HFFc6 (cell line): ENCODE results near the gene HSD17B1. TPM values are rescaled to one million over a fixed set of nuclear protein-coding genes. Genes with fewer than 3 reads are reported as not detected.
A peak's percentile ranks its signal among the peaks of the same experiment; 100 is the strongest.

Experiments
- DNase-seq: peaks from one replicate; pipeline ENCODE4 v3.0.0-alpha.2; 2018
- H3K27ac Mint-ChIP-seq: 2 replicates; pipeline ENCODE4 v1.8.0; 2020; ENCODE audit warnings: mild to moderate bottlenecking, mixed read lengths
- H3K27me3 Mint-ChIP-seq: 2 replicates; pipeline ENCODE4 v1.8.0; 2021; ENCODE audit warnings: mild to moderate bottlenecking, moderate library complexity, mixed read lengths; ENCODE audit not compliant: insufficient read depth
- H3K36me3 Mint-ChIP-seq: 2 replicates; pipeline ENCODE4 v1.8.0; 2021; ENCODE audit warnings: low read depth, mixed read lengths
- H3K4me1 Mint-ChIP-seq: 2 replicates; pipeline ENCODE4 v1.8.0; 2020; ENCODE audit warnings: low read depth, mixed read lengths
- H3K4me3 Mint-ChIP-seq: 2 replicates; pipeline ENCODE4 v1.8.0; 2020; ENCODE audit warnings: mild to moderate bottlenecking, moderate library complexity, mixed read lengths
- H3K9me3 Mint-ChIP-seq: 2 replicates; pipeline ENCODE4 v1.8.0; 2020; ENCODE audit warnings: mild to moderate bottlenecking, mixed read lengths
- CTCF ChIP-seq: fragments of 200-600 bp; sonication (generic); IDR thresholded peaks from 2 replicates; pipeline ENCODE4 v1.5.0; 2021; ENCODE audit warnings: antibody characterized with exemption, mild to moderate bottlenecking
- total RNA-seq, 6 experiments: library from RNA; stranded (reverse); fragmentation: NEBNext Ultra II Directional; extraction: Animal tissue kit (Norgen Biotek cat#: 25700); gene quantifications; 2 replicates in 1 of 6; 3 replicates in 5 of 6; pipeline ENCODE4 v1.2.3, GENCODE V29; 2021

Gene HSD17B1
- total RNA-seq, 6 experiments from 2014 or later, result 0.66 to 1.5 (median 1.1) TPM

GRCh38 chr17:42526031-42526444, 26.7 kb upstream of the HSD17B1 start:
- Mint-ChIP-seq H3K36me3 (peaks cover 16% of the 10 kb centered on the region), H3K27me3 (no peaks in the 10 kb centered on the region), H3K9me3 (no peaks in the 10 kb centered on the region), H3K4me3 (no peak overlapping the region; the same call in 1 of the 2 replicates), H3K4me1 (peaks cover 74% of the 10 kb centered on the region), H3K27ac (peak overlapping the region; percentile 87)
- TF ChIP-seq CTCF, result no peak
- DNase-seq, result peak; percentile 58

- Mint-ChIP-seq H3K4me1 (peaks cover 62% of the 10 kb centered on the region), H3K27ac (no peak overlapping the region), H3K4me3 (no peak overlapping the region), H3K9me3 (no peaks in the 10 kb centered on the region), H3K27me3 (no peaks in the 10 kb centered on the region), H3K36me3 (peaks cover 5% of the 10 kb centered on the region)
- DNase-seq, result no peak
- no peak for TF ChIP-seq CTCF
These were observed 24.8 kb upstream of the HSD17B1 start for GRCh38 chr17:42527932-42528331.

GRCh38 chr17:42529061-42529460, 23.7 kb upstream of the HSD17B1 start:
- Mint-ChIP-seq H3K27ac (no peak overlapping the region), H3K4me3 (no peak overlapping the region), H3K36me3 (no peaks in the 10 kb centered on the region; the same call in 1 of the 2 replicates), H3K9me3 (no peaks in the 10 kb centered on the region), H3K4me1 (peaks cover 54% of the 10 kb centered on the region), H3K27me3 (no peaks in the 10 kb centered on the region)
- no peak for TF ChIP-seq CTCF
- DNase-seq, result no peak

- Mint-ChIP-seq H3K27me3 (no peaks in the 10 kb centered on the region), H3K36me3 (no peaks in the 10 kb centered on the region), H3K27ac (no peak overlapping the region), H3K9me3 (no peaks in the 10 kb centered on the region), H3K4me3 (no peak overlapping the region), H3K4me1 (peaks cover 42% of the 10 kb centered on the region)
- no peak for DNase-seq
- TF ChIP-seq CTCF, result no peak
These were observed 21.7 kb upstream of the HSD17B1 start for GRCh38 chr17:42530952-42531454.

GRCh38 chr17:42531455-42532354, 21.0 kb upstream of the HSD17B1 start:
- peak; percentile 68 for TF ChIP-seq CTCF
- Mint-ChIP-seq H3K27me3 (no peaks in the 10 kb centered on the region), H3K27ac (peak overlapping the region; percentile 74), H3K9me3 (no peaks in the 10 kb centered on the region), H3K36me3 (no peaks in the 10 kb centered on the region), H3K4me1 (peaks cover 36% of the 10 kb centered on the region), H3K4me3 (peak overlapping the region; percentile 79)
- peak; percentile 37 for DNase-seq
